ENCODE measurements around the gene AIP.
"Not testable (repeated sequence)": the region's sequence is repeated elsewhere in the genome, so short reads cannot be mapped to it uniquely, and the experiment has no call there.

AIP gene

DNA sequence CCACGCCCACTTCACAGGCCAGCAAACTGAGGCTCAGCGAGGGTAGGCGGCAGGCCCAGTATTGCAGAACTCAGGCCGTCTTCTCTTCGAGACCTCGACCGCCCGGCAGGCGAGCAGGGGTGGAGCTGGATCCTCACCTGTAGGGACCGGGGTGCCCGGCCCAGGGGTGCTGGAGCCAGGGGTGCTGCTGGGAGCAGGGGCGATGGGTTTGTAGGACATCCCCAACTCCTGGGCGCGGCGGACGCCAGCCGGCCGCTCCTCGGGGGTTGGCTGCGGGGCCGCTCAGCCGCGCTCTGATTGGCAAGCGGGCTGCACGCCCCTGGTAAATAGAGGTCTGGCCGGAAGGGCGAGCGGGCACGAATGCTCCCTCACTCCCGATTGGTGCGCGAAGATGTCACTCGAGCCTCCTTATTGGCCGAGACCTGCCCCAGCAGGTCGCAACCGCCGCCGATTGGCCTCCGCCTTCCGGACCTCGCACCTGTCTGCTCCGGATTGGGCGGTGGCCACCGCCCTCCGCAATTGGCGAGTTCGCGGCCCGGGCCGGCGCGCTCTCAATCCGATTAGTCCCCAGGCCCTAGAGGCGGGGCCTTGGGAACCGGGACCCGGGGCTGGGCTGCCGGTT is 25.1 kb downstream of the AIP start, which contains the start of gene CDK2AP2:
Gene CDK2AP2 (minus strand): TSS at position 299 of the 622 bp plus-strand sequence. CDS start 80 bp downstream, at position 219.
- peak; percentile 90 to 96 (median 92) for DNase-seq

DNA sequence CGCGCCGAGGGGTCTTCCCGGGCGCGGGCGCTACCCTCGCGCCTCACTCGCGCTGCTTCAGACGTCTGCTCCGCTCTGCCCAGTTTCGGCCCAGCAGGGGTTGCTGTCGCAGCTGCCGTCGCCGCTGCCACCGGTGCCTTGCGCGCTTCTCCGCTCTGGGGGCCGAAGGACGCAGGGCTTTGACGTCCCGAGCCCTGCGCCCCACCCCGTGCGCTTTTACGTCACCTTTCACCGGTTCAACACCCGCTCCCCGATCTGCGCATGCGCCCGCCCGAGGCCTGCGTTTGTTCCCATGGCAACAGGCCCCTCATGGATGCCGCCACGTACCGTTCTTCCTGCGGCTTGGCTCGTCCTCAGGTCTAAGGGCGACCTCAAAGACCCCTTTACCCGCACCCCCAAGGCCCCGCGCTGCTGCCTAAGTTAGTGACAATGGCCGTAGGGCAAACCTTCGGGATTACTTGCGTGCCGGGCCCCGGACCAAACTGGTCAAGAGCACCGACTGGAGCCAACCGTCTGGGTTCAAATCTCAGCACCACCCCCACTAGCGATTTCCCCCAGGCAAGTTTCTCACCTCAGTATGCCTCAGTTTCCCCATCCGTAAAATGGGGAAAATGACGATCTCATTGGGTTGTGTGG is 25.8 kb downstream of the AIP start:
- DNase-seq: peak; percentile 96 to 99 (median 98)

- no peak for DNase-seq
Observed at GRCh38 chr11:67510023-67510345, 27.2 kb downstream of the AIP start.

DNA sequence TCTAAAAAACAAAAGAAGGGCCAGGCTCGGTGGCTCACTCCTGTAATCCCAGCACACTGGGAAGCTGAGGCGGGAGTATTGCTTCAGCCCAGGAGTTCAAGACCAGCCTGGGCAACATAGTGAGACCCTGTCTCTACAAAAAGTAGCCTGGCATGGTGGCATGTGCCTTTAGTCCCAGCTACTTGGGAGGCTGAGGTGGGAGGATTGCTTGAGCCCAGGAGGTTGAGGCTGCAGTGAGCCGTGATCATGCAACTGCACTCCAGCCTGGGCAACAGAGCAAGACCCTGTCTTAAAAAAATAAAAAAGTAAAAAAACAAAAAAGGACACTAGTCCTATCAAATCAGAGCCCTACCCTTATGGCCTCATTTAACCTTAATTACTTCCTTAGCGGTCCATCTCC is 28.7 kb downstream of the AIP start:
- not testable (repeated sequence) for DNase-seq

DNA sequence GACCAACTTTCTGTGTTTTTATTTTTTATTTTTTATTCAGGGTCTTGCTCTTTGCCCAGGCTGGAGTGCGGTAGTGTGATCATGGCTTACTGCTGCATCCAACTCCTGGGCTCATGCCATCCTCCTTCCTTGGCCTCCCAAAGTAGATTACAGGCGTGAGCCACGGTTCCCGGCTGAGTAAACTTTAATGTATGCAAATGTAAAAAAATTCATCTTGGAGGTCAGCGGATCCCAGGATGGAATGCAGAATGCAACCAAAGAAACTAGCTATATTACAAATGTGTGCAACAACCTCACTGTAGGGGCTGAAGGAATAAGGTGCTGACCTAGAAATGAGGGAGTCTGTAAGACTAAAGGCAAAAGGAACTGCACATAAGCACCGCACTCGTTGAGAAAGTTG is 31.3 kb downstream of the AIP start:
- DNase-seq: no peak

DNA sequence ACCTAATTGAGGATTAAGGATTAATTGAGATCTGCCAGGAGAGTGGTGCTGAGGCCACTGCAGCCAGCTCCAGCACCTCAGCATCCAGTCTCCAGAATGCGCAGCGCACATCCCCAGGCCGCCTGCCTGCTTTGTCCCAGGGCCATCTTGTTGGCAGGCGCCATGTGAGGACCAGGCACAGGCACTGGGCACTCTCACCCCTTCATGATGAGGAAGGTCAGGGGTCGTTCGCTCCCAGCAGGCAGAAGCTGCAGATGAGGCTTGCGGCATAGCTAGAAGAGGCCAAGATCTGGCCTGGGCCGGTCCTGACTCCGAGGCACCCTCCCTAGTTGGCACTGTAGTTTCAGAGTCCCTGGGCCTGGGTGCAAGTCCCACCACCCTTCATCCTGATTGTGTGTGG is 34.0 kb downstream of the AIP start:
- DNase-seq: no peak

DNA sequence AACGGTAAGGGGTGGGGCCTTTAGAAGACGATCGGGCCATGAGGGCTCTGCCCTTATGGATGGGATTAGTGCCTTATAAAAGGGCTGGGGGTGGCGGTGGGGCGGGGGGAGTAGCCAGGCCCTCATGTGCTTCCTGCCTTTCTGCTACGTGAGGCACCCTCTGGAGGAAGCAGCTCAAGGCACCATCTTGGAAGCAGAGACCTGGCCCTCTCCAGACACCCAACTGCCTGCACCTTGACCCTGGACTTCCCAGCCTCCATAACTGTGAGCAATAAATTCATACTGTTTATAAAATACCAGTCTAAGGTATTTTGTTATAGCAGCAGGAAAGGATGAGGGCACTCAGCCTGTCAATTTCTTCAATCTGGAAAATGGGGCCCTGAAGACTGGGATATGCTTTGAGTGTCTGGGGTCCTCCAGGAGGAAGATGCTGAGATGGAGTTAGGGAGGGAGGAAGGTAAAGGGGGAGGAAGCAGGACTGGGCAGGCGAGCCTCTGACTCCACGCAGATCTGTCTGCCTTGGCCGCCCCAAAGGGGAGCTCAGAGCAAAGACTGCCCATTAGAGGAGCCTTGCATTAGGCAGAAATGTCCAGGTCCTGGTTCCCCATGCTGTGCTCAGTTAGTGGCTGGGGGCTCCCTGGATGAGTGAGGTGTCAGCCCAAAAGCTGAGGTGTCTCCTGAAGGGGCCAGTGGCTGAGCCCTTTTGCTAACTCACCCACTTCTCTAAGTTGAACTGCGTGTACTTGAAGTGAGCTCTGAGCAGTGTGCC is 35.1 kb downstream of the AIP start:
- DNase-seq: no peak

DNA sequence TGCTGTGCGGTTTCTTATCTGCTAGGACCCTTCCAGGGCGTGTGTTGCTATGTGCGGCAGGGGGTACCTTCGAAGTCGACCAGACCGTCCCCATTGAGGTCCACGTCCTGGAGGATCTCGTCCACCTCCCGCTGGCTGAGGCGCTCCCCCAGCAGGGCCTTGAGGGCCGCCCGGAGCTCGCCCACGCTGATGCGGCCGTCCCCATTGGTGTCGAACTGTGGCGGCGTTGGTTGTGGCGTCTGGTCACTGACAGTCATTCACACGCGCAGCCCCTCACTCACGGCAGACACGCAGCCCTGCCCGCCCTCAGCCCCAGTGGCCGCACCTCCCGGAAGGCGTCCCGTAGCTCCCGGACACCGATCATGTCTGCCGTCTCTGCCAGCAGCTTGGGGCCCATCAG is 36.9 kb downstream of the AIP start:
- DNase-seq: no peak

- no peak for DNase-seq
Observed at GRCh38 chr11:67520856-67521824, 38.3 kb downstream of the AIP start.

DNA sequence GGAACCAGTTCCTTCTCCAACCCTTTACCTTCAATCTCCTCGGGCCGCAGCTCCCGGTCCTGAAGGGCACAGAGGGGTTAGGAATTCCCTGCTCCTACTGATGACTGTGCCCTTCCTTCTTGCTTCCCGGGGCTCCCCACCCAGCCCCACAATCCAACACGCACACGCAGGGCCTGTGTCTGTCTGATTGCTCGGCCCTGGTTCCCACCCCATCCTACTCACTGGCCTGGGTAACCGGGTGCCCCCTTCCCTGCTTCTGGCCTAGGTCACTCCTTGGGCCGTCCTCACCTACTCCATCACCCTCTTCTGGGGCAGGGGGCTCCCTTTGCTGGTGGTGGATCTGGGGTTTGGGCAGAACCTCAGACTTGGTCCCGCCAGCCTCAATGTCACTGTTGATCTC is 39.1 kb downstream of the AIP start:
- no peak for DNase-seq

GRCh38 chr11:67522338-67522737 is 39.5 kb downstream of the AIP start:
- no peak for DNase-seq

- no peak for DNase-seq
Observed at GRCh38 chr11:67522844-67523555, 40.2 kb downstream of the AIP start, which contains the start of gene CABP2. Gene CABP2 (minus strand): TSS chr11:67523446. CDS start chr11:67523326, 120 bp downstream.

DNA sequence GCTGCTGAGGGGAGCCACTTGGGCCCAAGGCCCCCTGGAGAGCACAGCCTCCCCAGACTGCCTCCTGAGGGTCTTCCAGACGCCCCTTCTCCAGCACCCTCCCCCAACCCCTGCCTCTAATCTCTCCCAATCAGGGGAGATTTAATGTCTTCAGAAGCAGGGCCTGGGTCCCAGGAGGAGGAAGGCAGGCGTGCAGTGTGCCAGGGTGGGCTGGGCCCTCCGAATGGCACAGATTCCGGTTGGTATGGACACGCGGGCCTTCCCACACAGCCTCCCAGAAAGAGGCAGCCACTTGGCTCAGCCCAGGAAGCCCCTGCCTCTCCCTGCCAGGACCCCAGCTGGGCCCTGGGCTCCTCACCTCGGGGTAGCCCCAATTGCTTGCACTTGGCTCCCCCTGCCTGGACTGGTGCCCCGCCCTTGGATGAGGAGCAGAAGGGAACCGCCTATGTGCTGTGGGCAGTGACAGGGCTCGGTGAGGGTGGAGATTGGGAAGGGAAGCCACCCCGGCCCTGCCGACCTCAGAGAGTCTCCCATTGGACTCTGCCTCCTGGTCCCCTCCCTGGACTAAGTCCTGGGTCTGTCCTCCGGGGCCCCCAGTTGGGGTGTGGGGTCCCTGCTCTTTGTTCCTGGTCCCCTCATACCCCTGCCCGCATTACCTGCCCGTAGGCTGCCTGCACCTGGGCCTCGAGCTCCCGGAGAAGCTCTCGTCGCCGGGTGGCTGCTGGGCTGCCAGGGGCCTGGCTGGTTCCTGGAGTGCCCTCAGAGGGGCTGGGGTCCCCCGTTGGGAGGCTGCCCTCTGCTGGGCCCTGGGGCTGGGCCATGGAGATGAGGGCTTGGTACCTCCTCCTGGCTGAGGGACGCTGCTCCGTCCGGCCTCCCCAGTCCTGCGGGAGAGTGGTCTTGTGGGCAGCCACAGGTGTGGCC is 41.0 kb downstream of the AIP start:
- DNase-seq: no peak

DNA sequence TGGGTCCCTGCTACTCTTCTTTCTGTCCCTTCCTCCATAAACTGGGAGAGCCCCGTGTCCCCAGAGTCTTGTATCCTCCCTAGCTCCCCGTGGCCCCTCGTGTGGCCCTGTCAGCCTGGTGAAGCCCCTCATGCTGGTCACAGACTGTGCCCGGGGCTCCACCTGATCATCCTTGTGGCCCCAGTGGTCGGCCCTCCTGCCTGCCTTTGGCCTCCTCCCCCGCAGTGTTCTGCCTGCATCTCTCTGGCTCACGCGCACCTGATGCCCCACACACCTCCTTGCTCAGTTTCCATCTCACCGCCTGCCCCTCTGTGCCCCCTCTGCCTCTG is 41.6 kb downstream of the AIP start:
- DNase-seq: no peak

DNA sequence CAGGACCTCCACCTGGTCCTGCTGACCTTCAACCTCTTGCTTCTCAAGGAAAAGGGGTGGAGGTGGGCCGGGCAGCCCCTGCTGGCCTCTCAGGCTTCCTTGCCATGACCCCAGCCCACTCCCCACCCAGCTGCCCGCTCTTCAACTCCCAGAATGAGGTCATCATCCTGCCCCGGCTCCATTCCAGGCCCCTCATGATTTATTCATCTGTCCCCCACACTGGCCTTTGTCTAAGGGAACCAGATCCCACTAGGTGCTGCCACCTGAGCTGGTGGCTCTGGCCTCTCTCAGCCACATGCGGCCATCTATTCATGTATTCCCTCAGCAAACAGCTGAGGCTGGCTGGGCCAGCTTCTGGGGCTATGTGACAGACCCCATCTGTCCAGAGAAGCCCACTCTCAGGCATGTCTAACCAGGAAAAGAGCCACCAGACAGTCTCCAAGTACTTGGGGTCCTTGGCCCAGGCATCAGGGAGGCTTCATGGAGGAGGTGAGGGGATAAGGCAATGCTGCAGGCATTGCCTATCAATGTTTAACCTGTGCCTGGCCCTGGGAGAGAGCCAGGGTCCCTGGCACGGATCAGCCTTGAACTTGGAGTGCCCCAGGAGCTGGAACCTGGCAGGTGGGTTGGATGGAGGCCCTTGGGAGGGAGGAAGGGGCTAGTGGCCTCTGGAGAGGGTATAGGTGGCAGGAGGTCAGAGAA is 42.6 kb downstream of the AIP start:
- DNase-seq: no peak

GRCh38 chr11:67528376-67528775 is 45.5 kb downstream of the AIP start:
- DNase-seq: no peak

DNA sequence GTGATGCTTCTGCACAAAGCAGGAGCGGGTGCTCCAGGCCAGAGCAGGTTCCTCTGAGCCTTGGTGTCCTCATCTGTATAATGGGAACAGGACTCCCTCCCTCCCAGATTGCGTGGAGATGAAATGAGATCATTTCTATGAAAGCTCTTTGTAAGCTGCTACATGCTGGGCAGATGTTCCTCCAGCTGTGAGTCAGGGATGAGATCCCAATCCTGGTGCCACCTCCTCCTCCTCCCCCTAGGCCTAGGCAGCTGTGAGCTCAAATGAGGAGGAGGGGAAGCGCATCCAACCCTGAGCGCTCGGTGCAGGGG is 47.4 kb downstream of the AIP start:
- no peak for DNase-seq

DNA sequence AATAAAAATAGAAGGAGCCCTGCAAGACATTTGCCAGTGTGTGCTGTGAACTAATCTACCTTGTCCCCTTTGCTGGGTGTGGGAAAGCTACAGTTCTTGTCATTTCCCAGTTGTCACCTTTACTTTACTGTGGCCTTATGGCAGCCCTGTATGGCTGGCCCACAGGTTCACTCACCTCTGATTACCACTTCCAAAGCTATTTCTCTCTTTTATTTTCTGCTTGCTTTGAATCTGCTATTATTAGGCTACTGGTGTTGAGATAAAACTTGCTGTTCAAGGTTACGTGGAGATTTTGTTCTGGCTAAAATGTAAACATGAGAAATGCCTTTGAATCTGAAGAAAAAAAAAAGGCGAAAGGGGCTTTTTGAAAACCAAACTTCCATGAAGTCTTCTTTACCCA is 50.1 kb downstream of the AIP start:
- DNase-seq: no peak

GRCh38 chr11:67534070-67534679 is 51.3 kb downstream of the AIP start:
- DNase-seq: no peak

GRCh38 chr11:67535561-67535960 is 52.7 kb downstream of the AIP start:
- DNase-seq: no peak
